H1 (cell line): ENCODE measurements around the gene TBC1D22B.

Source experiments
- CTCF ChIP-seq, 3 experiments: IDR thresholded peaks; 1 replicate in 2 of 3; 2 replicates in 1 of 3; pipeline versions ENCODE4 v1.5.1 to v1.6.1; 2011; ENCODE audit warnings: low read length in 3 of 3, mild to moderate bottlenecking in 3 of 3, inconsistent platforms in 2 of 3, low read depth in 1 of 3, moderate library complexity in 1 of 3; ENCODE audit not compliant: insufficient read depth in 1 of 3; ENCODE audit errors: control extremely low read depth in 1 of 3
- RNF2 ChIP-seq: fragments of 200-900, 300-1000 bp; sonication (generic); IDR thresholded peaks from 2 replicates; pipeline ENCODE4 v1.7.1; 2016; ENCODE audit warnings: borderline replicate concordance, low read depth, mild to moderate bottlenecking, antibody characterized with exemption, low read length; ENCODE audit not compliant: poor library complexity, severe bottlenecking; ENCODE audit errors: missing control alignments

GRCh38 chr6:37260444-37260843 is 2.9 kb downstream of the TBC1D22B start:
- TF ChIP-seq RNF2 (no peak), CTCF (IDR thresholded peaks at IDR 0.05; ENCODE audit: control extremely low read depth in 1 of 3, insufficient read depth in 1 of 3, low read depth in 1 of 3, low read length in 3 of 3) (no peak)
